ENCODE data around the gene DNAH6.

DNAH6 gene

DNA sequence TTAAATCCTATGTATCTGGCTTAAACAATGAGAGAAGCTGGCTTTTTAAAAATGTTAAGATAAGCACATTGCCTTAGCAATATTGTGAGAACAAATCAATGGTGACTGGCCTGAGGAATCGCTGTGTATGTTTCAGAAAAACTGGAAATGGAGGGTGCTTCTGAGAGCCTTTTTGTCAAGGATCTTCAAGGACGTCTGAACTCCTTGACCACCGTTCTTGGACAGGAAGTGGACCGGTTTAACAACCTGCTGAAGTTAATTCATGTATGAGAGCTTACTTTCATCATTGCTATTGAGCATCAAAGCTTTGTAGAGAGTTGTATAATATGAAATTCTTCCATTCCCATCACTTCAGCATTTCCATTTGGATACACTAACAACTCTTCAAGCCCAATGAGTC, 292.0 kb downstream of the DNAH6 start:
- Histone ChIP-seq H3K4me1 (peaks cover 8% of the 10 kb centered on the region), H3K9me3 (ENCODE audit: control insufficient read depth, low read length) (no peaks in the 10 kb centered on the region), H3K27me3 (ENCODE audit: control insufficient read depth, insufficient read depth, low read length) (no peaks in the 10 kb centered on the region), H2AFZ (no peak overlapping the region), H3K4me3 (ENCODE audit: low read depth, low read length) (no peak overlapping the region), H3K4me2 (ENCODE audit: low read length) (no peak overlapping the region), H3K79me2 (no peaks in the 10 kb centered on the region), H3K9ac (no peak overlapping the region), H3K27ac (no peak overlapping the region), H3K36me3 (ENCODE audit: control insufficient read depth, insufficient read depth, low read length) (no peaks in the 10 kb centered on the region)
- TF ChIP-seq, protein P1, sequence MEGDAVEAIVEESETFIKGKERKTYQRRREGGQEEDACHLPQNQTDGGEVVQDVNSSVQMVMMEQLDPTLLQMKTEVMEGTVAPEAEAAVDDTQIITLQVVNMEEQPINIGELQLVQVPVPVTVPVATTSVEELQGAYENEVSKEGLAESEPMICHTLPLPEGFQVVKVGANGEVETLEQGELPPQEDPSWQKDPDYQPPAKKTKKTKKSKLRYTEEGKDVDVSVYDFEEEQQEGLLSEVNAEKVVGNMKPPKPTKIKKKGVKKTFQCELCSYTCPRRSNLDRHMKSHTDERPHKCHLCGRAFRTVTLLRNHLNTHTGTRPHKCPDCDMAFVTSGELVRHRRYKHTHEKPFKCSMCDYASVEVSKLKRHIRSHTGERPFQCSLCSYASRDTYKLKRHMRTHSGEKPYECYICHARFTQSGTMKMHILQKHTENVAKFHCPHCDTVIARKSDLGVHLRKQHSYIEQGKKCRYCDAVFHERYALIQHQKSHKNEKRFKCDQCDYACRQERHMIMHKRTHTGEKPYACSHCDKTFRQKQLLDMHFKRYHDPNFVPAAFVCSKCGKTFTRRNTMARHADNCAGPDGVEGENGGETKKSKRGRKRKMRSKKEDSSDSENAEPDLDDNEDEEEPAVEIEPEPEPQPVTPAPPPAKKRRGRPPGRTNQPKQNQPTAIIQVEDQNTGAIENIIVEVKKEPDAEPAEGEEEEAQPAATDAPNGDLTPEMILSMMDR (IDR thresholded peaks at IDR 0.05) = no peak

DNA sequence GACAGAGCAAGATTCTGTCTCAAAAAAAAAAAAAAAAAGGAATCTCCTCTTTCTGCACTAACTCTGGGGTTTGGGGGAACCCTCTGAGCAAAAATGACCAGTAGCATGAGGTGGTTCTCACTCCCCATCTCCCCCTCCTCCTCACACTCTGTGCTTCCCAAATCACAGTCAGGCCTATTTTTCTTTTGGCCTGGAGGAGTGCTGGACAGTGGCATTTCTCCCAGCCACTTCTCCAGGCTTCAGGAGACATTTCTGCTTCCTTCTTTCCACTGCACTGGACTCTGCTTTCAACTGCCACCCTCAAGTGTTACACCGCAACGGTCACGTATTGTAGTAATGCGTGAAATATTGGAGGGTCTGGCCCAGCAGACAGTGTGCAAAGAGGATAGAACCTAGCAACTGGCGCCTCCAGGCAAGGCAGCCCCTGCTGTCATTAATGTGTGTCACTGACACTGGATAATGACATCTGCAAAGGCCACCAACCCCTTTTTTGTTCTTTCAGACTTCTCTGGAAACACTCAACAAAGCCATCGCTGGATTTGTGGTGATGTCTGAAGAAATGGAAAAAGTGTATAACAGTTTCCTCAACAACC, 295.6 kb downstream of the DNAH6 start:
- Histone ChIP-seq H3K4me2 (ENCODE audit: low read length) (no peak overlapping the region), H3K9ac (no peak overlapping the region)
- TF ChIP-seq, protein P1 (IDR thresholded peaks at IDR 0.05) = no peak

DNA sequence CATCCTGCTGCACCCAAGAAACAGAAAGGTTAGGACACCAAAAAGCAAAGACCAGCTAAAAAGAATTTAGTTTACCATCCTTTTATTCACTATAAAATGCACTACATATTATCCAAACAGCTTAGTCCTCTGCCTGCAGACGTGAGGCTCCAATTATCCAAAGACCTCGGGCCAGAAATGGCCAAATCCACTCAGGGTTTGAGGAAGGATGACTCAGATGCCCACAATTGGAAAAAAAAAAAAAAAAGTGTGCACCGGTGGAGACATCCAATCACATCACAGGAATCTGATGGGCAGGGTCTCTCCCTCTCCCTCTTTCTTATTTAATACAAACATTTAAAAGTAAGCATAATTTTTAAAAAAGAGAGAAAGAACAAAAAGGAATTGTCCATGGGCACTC, 298.8 kb downstream of the DNAH6 start:
- Histone ChIP-seq H3K27ac (no peak overlapping the region), H3K4me1 (no peaks in the 10 kb centered on the region), H2AFZ (no peak overlapping the region), H3K9me3 (ENCODE audit: control insufficient read depth, low read length) (no peaks in the 10 kb centered on the region), H3K4me3 (ENCODE audit: low read depth, low read length) (no peak overlapping the region), H3K27me3 (ENCODE audit: control insufficient read depth, insufficient read depth, low read length) (no peaks in the 10 kb centered on the region), H3K4me2 (ENCODE audit: low read length) (no peak overlapping the region), H3K79me2 (no peaks in the 10 kb centered on the region), H3K36me3 (ENCODE audit: control insufficient read depth, insufficient read depth, low read length) (no peaks in the 10 kb centered on the region), H3K9ac (no peak overlapping the region)
- TF ChIP-seq, protein P1 (IDR thresholded peaks at IDR 0.05) = no peak

More for the DNA sequence above, 295.6 kb downstream of the DNAH6 start:
- peaks cover 5% of the 10 kb centered on the region for H3K4me1 ChIP-seq
- H2AFZ ChIP-seq = no peak overlapping the region
- no peaks in the 10 kb centered on the region for H3K27me3 ChIP-seq (ENCODE audit: control insufficient read depth, insufficient read depth, low read length)
- no peaks in the 10 kb centered on the region for H3K9me3 ChIP-seq (ENCODE audit: control insufficient read depth, low read length)
- H3K4me3 ChIP-seq (ENCODE audit: low read depth, low read length) = no peak overlapping the region
- no peaks in the 10 kb centered on the region for H3K36me3 ChIP-seq (ENCODE audit: control insufficient read depth, insufficient read depth, low read length)
- no peak overlapping the region for H3K27ac ChIP-seq
- H3K79me2 ChIP-seq = no peaks in the 10 kb centered on the region

DNA sequence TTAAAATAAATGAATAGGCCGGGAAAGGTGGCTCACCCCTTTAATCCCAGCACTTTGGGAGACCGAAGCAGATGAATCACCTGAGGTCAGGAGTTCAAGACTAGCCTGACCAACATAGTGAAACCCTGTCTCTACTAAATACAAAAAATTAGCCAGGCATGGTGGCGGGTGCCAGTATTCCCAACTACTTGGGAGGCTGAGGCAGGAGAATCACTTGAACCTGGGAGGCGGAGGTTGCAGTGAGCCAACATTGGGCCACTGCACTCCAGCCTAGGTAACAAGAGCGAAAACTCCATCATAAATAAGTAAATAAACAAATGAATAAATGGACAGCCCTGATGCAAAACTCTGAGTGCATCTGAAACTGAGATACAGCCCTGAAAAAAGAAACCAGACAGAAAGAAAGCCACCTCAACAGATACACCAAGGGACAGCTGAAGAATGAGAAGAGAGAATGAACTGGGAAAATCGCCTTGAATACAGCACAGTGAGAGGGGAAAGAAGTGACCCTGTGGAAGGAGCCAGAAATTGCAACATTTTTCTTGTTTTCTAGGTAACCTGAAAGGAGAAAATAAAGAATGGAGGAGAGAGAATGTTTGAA, 300.2 kb downstream of the DNAH6 start:
- no peaks in the 10 kb centered on the region for H3K36me3 ChIP-seq (ENCODE audit: control insufficient read depth, insufficient read depth, low read length)
- H3K4me2 ChIP-seq (ENCODE audit: low read length) = no peak overlapping the region
- TF ChIP-seq, protein P1 (IDR thresholded peaks at IDR 0.05) = no peak
- H3K4me1 ChIP-seq = no peaks in the 10 kb centered on the region
- no peaks in the 10 kb centered on the region for H3K9me3 ChIP-seq (ENCODE audit: control insufficient read depth, low read length)
- no peaks in the 10 kb centered on the region for H3K27me3 ChIP-seq (ENCODE audit: control insufficient read depth, insufficient read depth, low read length)
- H3K27ac ChIP-seq = no peak overlapping the region
- no peak overlapping the region for H3K4me3 ChIP-seq (ENCODE audit: low read depth, low read length)
- H2AFZ ChIP-seq = no peak overlapping the region
- no peaks in the 10 kb centered on the region for H3K79me2 ChIP-seq
- H3K9ac ChIP-seq = no peak overlapping the region

DNA sequence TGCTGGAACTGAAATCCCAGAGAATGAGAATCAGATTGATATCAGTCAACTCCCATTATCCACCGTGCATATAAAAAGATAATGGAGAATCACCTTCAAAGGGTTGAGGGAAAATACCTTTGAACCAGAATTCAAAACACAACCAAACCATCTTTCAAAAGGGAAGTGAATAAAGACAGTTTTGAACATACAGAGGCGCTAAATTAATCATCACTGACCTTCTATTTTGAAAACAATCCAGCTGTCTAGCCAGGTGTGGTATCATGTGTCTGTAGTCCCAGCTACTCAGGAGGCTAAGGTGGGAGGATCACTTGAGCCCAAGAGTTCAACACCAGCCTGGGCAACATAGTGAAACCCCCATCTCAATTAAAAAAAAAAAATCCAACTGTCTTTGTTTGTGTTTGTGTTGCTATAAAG, 300.9 kb downstream of the DNAH6 start:
- TF ChIP-seq, protein P1 (IDR thresholded peaks at IDR 0.05) = no peak
- H3K4me1 ChIP-seq = no peaks in the 10 kb centered on the region
- H3K9me3 ChIP-seq (ENCODE audit: control insufficient read depth, low read length) = no peaks in the 10 kb centered on the region
- H3K4me2 ChIP-seq (ENCODE audit: low read length) = no peak overlapping the region
- H3K36me3 ChIP-seq (ENCODE audit: control insufficient read depth, insufficient read depth, low read length) = no peaks in the 10 kb centered on the region
- no peak overlapping the region for H3K9ac ChIP-seq
- no peak overlapping the region for H2AFZ ChIP-seq
- no peak overlapping the region for H3K27ac ChIP-seq
- H3K79me2 ChIP-seq = no peaks in the 10 kb centered on the region
- H3K27me3 ChIP-seq (ENCODE audit: control insufficient read depth, insufficient read depth, low read length) = no peaks in the 10 kb centered on the region
- H3K4me3 ChIP-seq (ENCODE audit: low read depth, low read length) = no peak overlapping the region

All from parathyroid adenoma (tissue), 2 donors.